NCI-H1417 (cell line): ENCODE data around the gene CRYAB.
A peak's percentile ranks its signal among the peaks of the same experiment; 100 is the strongest.

Experiments
- DNase-seq, 3 experiments: peaks; one replicate each; lab custom pipeline; 2025; lab: John Stamatoyannopoulos, UW

The CRYAB gene, protein sequence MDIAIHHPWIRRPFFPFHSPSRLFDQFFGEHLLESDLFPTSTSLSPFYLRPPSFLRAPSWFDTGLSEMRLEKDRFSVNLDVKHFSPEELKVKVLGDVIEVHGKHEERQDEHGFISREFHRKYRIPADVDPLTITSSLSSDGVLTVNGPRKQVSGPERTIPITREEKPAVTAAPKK

DNA sequence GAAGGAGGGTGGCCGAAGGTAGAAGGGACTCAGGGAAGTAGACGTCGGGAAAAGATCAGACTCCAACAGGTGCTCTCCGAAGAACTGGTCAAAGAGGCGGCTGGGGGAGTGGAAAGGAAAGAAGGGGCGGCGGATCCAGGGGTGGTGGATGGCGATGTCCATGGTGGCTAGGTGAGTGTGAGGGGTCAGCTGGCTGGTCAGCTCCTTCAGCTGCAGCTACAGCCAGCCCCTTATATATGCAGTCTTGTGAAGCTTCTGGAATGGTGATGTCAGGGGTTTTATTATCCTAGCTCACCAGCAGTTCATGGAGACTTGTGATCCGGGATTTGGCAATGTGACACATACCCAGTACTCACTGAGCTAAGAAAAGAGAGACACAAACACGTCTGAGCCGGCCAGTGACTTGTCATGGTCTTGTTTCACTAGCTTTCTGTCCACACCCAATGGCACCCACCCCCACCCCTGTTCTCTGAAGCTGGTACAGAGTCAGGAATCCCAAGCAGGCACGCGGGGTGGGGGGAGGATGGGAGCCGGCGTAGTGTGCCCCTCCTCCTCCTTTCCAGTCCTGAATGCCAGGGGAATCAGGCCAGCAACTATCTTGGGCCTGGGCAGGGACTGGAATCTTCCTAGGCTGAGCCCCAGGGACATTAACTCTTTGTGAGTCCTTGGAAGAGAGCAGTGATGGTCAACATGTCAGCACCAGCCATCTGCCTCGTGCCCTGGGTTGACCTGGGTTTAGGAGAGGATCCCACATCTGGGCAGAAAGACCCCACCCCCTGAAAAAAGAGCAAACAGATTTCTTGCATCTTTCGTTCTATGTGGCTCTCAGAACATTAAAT lies at the start of gene CRYAB:
TSS of gene CRYAB (minus strand) at position 208 of the 839 bp plus-strand sequence. CDS start at position 162, 46 bp downstream.
- DNase-seq: no peak

DNA sequence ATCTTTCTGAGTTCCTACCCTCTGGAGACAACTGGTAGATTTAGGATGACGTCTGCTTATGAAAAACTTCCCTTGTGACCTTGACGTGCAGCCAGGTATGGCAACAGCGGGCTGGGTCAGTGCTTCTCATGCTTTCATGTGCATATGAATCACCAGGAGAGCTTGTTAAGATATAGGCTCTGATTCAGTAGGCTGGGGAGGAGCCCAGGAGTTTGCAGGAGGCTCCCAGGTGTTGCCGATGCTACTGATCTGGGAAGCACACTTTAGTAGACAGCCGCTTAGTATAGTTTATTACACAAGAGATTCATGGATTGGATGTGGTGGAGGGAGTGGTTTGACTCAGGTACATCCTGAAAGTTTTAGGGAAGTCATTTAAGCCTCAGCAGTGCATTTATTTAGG lies 49.3 kb upstream of the CRYAB start:
- no peak for DNase-seq

DNA sequence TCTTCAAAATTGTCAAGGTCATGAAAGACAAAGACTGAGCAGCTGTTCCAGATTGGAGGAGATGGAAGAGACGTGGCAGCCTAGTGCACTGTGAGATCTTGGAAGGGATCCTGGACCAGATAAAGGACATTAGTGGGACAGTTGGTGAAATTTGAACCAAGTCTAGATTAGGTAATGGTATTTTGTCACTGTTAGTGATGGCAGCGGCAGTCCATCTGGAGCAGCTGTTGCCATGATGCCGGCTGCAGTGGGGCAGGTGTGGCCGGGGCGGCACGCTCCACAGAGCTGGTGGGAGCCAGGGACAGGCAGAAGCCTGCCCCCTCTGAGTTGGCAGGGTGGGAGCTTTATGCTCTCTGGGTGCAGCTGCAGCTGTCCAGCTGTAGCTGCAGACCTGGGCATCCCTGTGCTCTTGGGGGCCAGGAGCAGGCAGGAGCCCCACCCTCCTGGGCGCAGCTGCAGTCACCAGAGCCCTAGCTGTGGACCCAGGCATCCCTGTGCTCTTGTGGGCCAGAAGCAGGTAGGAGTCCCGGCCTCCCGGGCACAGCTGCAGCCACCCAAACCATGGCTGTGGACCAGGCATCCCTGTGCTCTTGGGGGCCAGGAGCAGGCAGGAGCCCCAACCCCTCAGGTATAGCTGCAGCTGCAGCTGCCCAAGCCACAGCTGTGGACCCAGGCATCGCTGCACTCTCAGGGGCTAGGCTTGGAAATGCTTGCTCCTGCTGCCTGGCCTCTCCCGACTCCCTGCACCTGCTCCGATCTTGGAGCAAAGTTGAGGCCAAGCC lies 46.3 kb upstream of the CRYAB start:
- no peak for DNase-seq

DNA sequence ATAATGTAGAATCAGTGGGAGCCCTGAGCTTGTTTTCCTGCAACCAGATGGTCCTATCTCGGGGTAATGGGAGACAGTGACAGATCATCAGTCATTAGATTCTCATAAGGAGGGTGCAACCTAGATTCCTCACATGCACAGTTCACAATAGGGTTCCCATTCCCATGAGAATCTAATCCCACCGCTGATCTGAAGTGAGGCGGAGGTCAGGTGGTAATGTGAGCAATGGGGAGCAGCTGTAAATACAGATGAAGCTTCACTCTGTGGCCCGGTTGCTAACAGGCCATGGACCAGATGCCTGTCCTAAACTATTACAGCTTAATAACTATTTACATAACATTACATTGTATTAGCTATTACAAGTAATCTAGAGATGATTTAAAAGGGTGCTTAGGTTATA lies 42.6 kb upstream of the CRYAB start:
- DNase-seq: no peak

DNA sequence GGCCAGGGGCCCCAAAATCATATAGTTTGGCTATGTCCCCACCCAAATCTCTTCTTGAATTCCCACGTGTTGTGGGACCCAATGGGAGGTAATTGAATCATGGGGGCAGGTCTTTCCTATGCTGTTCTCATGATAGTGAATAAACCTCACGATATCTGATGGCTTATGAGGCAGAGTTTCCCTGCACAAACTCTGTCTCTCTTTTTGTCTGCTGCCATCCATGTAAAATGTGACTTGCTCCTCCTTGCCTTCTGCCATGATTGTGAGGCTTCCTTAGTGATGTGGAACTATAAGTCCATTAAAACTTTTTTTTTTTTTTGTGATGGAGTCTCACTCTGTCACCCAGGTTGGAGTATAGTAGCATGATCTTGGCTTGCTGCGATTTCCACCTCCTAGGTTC lies 40.0 kb upstream of the CRYAB start:
- DNase-seq: no peak

DNA sequence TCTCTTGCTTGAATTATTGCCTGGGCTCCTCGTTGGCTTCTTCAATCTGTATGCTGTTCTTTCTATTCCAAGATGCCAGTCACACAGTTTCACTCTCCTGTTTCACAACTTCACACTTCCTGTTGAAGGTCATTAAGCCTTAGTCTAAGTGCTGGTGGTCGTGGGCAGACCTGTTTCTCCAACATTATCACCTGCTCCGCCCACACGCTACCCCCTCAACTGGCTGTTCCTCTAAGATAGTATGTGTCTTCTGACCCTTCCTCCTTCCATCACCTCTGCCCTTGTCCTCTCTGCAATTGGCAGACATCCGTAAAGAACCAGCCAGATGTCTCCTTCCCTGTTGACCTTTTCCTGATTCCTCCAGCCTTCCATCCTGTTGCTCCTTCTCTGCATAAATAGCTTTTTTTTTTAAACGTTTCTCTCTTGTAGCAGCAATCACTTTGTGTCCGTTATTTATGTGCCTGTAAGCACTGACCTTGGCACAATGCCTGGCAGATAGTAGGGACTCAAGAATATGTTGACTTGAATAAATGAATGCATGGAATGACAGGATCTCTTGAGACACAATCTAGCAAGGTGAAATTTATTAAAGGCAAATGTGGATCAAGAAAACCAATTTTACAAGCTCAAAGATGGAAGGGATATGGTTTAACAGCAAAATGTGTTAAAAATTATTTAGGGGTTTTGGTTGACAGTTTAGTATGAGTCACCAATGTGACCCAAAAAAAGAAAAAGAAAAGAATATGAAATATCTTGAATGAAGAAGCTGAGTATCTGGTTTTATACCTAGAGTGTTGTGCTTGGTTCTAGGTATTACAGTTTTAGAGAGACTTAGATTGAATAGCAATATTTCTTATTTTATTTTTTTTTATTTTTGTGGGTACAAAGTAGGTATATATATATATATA lies 38.2 kb upstream of the CRYAB start:
- no peak for DNase-seq

DNA sequence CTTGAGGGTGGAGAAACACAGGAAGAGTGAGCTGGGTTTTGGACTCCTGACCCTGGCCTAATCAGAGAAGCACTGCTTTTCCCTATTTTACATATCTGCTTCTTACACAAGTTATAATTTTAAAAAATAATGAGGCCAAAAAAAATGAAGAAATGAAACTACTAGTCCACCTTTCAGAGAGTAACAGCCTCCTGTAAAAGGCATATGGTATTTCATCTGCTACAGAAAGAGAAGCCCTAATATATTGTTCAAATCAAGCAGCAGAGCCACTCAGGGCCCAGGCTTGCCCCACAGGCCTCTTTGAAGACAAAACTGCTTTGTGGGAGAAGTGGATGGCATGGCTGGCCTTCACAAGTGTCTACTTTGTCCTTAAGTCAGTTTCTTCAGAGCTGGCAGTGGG lies 35.6 kb upstream of the CRYAB start:
- DNase-seq: no peak

DNA sequence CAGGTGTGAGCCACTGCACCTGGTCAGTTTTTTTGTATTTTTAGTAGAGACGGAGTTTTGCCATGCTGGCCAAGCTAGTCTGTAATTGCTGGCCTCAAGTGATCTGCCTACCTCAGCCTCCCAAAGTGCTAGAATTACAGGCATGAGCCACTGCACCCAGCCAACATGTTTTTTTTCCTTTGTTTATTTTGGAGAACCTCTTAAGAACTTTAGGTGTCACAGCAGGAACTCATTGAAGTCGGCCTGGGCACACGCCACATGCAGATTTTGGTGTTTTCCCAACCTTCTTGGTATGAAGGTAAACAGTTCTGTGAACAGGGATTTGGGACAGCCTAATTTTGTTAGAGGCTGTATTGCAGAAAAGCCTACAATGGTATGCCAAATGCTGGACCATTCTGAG lies 34.9 kb upstream of the CRYAB start:
- DNase-seq: peak in 1 of 3 experiments; percentile 18

DNA sequence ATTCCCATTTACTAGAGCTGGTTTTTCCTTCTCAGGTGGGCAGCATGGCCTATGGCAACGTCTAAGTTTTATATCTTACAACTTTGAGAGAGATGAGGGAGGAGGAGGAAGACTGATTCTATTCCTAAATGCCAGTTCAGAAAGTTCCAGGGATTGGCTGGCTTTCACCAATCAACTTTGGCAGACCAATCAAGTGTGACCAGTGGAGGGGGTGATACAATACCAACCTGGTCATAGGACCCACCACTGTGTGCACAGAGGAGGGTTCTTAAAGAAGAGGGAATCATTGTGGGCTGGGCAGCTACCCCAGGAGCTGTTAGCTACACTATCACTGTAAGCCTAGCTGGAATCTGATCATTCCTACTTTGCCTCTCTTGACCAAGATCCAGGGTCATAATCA lies 33.6 kb upstream of the CRYAB start:
- no peak for DNase-seq

DNA sequence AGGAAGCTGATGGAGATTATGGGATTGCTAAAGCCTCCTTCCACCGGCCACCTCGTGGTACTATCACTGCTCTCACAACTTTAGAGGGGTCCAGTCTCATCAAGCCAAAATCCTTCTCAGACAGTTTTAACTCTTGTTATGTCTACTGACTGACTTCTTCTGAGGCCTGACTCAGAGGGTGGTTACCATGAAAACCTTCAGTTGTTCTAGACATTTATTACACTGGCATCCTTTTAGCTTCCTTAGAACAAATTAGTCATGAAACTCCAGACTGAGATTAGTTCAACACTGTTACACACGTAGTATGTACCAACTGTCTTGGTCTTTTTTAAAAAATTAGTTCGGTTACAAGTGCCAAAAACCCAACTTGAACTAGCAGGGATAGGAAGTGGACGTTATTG lies 33.1 kb upstream of the CRYAB start:
- no peak for DNase-seq

DNA sequence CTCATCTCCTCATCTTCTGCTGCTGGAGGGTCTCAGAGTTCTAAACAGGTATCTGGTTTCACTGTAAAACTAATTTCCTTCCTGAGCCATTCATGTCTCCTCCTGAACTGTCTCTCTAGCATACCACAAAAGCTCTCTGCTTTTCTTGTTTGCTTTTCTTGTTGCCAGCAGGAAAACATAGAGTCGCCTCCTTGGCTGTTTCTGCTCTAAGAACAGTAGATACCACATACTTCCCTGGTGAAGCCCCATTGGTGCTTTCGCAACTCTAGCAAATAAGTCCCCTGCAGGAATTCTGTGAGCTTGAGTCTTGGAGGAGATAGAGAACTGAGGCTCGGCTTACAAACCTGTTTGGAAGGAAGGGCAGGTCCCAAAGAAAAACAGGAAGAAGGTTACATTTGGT lies 32.6 kb upstream of the CRYAB start:
- DNase-seq: no peak

DNA sequence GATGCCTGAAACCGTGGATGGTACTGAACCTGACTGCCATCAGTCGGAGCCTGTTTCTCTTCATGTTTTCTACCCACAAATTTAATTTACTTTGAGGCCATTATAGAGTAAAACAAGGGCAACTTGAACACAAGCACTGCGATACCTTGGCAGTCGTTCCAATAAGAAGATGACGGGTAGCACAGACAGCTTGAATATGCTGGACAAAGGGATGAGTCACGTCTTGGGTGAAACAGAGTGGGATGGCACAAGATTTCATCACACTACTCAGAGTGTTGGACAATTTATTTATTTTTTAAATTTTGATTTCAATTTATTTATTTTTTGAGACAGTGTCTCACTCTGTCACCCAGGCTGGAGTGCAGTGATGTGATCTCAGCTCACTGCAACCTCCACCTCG lies 31.3 kb upstream of the CRYAB start:
- DNase-seq: no peak

DNA sequence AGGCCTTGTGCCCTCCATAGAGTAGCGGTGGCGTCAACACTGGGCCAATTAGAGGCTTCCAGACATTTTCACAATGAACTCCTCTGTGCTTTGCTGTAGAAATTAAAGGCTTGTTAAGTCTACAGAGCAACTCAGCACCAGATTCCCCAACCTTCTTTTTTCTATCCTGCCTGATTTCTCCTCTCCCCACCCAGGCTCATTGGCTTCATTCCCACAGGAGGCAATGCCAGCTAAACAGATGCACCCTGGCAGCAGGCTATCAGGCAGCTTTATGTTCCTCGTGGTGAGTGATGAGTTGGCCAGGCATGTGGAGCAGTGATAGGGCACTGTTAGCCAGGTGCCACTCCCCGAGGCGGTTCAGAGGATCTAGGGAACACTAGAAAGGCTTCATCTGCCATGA lies 30.4 kb upstream of the CRYAB start:
- DNase-seq: no peak

DNA sequence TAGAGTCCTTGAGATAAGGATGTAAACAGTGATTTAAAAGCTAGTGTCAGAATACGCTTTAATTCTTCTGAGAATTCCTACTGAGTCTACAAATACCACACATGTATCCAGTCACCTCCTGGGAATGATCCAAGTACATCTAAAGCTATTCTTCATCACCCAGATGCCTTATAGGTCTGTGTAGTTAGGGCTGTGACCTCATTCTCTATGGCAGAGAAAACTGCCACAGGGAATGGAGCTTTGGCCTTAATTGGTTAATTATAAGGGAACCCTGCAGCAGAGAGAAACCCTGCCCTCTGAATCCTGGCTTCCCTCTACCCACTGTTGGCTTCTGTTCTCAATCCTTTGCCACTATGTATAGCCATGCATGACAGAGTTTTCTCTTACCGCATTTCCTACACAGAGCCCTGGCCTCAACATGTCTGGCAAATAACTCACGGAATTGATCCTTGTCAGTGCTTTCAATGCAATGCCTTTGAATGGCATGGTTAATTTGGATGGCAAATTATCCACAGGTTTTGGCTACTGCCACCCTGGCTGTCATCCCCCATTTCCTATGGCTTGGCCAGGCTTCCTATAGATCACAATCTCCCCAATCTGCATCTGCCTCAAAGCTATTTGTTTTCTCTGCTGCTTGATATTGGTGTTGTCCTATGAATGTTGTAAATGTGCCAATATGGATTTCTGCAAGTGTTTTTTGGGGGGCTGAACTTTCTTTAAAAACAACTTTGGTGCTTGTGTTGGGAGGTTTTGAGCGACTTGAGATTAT lies 28.4 kb upstream of the CRYAB start:
- DNase-seq: peak in 1 of 3 experiments; percentile 61

DNA sequence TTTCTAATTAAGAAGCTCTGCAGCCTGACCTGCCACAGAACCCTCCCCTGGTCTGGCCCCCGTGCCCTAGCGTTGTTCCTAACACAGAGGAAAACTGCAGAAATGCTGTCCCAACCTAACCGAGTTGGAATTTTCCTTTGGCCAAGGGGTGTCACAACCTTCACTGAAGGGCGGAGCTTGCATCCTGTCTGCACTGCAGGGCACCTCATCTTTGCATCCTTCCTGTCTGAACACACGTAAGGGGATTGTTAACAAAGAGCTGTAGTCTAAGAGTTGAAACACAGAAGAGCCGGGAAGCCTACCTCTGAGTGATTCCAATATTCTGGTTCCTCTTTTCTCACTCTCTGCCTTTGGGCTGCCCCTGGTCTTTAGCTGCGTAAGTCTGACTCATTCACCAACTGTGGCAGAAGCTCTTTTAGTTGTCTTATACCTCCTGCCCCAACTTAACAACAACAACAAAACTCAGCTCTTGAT lies 27.2 kb upstream of the CRYAB start:
- DNase-seq: peak in 1 of 3 experiments; percentile 19

DNA sequence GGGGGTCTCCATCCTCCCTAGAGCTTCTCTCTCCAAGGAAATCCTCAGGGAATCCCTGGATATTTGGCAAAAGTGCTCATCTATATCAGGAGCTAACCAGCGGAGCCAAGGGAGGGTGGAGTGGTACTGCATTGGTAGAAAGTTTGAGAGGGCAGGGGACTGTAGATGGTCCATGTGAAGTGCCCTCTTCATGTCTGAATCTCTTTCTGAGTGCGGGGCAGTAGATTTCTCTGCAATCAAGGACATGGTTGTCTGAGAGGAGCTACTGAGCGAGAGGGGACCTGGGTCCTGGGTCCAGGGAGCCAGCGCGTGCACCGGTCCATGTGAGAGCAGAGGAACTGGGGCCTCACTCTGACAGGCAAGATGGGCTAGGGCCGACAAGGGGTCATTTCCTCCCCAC lies 26.3 kb upstream of the CRYAB start:
- no peak for DNase-seq

DNA sequence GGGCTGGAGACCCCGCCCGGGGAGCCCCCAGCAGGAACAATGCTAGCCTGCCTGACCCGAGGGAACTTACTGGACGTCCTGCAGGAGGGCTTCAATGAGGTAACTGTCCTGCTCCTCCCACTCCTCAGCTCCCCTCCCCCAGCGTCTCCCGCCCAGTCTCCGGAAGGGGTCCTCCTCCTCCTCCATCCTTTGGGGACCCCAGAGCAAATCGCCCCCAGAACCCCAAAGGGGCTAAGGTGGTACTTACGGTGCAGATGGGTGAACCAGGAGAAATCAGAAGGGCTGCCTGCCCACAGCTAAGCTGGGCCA lies 25.8 kb upstream of the CRYAB start:
- DNase-seq: no peak

DNA sequence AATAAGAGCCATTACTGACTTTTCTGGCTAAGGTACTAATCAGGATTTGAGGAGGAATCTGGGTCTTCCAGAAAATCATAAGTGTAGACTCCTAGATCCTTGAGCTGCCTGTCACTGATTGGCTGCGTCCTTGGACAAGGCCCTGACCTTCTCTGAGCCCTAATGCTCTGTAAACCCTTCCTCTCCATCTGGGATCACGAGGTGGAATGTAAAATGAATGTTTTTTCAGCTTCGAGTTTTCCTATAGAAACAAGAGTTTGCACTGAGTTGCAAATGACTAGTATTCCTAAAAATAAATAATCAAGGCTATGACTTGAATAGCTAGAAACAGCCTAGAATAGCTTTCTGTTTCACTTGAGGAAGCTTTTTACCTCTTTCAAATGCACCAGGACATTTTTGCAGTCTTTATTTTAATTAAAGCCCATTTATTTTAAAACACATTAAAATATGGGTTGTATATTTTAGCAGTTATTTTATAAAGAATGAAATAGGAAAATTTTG lies 24.5 kb upstream of the CRYAB start:
- peak in 1 of 3 experiments; percentile 33 for DNase-seq

DNA sequence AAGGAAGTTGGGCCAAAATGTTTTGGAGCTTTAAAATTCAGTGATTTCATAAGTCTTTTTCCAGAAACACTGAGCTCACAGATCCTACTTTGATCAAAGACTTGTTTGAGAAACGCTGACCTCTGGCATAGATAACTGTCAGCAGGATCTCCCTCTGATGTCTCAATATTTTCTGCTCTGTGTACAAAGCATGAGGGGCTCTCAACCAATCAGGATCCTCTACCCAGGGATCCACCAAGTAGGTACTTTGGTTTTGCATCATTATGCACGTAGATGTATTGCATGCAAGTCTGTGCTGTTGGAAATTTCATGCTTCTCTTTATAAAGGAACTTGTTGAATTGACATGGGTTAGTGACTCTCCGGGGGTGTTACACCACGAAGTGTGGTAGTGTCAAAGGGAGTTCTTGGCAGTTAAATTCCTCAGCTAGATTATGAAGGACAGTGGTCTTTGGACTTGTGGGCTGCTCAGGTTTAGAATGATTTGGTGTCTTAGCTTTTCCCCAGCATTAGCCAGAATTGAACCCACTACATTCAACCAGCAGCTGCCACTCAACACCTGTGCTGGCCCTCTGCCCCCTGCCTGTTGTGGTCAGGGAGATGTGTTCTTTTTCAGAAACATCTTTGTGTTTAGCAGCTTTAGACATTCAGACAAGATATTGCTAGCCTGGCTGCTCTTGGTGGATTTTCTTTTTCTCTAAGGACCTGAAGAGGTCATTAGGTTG lies 23.9 kb upstream of the CRYAB start:
- DNase-seq: peak in 1 of 3 experiments; percentile 33

DNA sequence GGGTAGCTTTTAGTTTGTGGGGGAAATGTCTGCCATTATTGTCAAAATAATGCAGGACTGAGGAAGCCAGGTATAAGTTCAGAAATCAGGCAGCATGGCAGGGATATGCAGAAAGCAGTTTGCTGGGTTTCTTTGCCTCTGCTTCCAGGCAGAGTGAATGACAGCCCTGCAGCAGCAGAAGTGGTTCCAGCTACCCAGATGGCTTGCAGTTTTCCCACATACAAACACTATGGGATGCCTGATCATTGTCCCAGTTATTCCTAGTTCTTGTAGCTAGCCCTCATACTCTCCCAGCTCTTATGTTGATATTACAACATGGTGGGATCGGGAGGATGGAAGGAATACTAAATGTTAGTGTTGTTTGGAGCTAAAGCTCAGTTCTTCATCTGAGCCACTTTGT lies 22.7 kb upstream of the CRYAB start:
- no peak for DNase-seq
